HUES48 (cell line): Measurements from ENCODE around the gene GRIK1.

ENCODE experiments used
- H3K27ac ChIP-seq: one replicate; pipeline ENCODE4 v1.7.0; 2013; ENCODE audit warnings: low read depth, low read length, inconsistent platforms
- H3K27me3 ChIP-seq: 2 replicates; pipeline ENCODE4 v1.6.1; 2013; ENCODE audit warnings: mild to moderate bottlenecking, low read length; ENCODE audit not compliant: control insufficient read depth, insufficient read depth
- H3K36me3 ChIP-seq: 2 replicates; pipeline ENCODE4 v1.6.1; 2013; ENCODE audit warnings: low read length; ENCODE audit not compliant: control insufficient read depth, insufficient read depth
- H3K4me1 ChIP-seq: 2 replicates; pipeline ENCODE4 v1.6.1; 2013; ENCODE audit warnings: mild to moderate bottlenecking, low read length; ENCODE audit not compliant: control insufficient read depth, insufficient read depth
- H3K4me3 ChIP-seq: 2 replicates; pipeline ENCODE4 v1.5.1; 2013; ENCODE audit warnings: mild to moderate bottlenecking, low read depth, low read length
- H3K9ac ChIP-seq: 2 replicates; pipeline ENCODE4 v1.6.1; 2013; ENCODE audit warnings: mild to moderate bottlenecking, low read depth, low read length, moderate library complexity
- H3K9me3 ChIP-seq: 2 replicates; pipeline ENCODE4 v1.6.1; 2013; ENCODE audit warnings: low read length; ENCODE audit not compliant: control insufficient read depth, insufficient read depth

The GRIK1 gene

DNA sequence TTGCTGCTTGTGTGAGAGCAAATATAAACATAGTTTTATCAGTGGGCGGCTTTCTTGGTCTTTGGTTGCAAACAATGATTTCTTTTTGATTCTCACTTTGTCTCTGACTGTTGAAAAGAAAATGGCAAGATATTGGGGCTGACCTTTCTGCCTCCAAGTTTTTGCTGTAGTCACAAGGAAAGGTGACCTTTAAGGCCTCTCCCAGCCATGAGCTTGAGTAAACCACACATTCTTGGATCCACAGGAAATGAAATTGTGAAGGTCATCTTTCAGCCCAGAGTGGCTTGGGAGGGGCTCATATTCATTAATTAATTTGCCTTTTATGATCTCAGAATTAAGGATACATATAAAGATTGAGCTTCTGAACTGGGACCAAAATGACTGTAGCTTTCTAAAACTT lies 399.5 kb downstream of the GRIK1 start:
- Histone ChIP-seq H3K27me3 (no peaks in the 10 kb centered on the region), H3K27ac (no peak overlapping the region), H3K9me3 (no peaks in the 10 kb centered on the region), H3K4me3 (no peak overlapping the region), H3K36me3 (no peaks in the 10 kb centered on the region), H3K9ac (no peak overlapping the region), H3K4me1 (no peaks in the 10 kb centered on the region)

DNA sequence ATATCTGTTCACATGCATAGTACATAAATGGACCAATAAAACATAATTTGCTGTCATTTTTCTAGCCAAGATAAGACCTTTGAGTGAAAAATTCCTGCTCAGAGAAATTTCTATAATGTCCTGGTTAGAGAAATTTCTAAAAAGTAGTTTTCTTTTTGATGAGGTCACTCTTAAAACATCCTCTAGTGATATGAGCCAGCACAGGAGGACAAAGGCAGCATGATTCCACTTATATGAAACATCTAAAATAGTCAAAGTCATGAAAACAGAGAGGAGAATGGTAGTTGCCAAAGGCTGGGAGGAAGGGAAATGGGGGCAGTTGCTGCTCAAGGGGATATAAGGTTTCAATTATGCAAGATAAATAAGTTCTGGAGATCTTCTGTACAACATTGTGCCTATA lies 401.7 kb downstream of the GRIK1 start:
- Histone ChIP-seq H3K4me1 (no peaks in the 10 kb centered on the region), H3K36me3 (no peaks in the 10 kb centered on the region), H3K27ac (no peak overlapping the region), H3K27me3 (no peaks in the 10 kb centered on the region), H3K9me3 (no peaks in the 10 kb centered on the region), H3K4me3 (no peak overlapping the region), H3K9ac (no peak overlapping the region)

DNA sequence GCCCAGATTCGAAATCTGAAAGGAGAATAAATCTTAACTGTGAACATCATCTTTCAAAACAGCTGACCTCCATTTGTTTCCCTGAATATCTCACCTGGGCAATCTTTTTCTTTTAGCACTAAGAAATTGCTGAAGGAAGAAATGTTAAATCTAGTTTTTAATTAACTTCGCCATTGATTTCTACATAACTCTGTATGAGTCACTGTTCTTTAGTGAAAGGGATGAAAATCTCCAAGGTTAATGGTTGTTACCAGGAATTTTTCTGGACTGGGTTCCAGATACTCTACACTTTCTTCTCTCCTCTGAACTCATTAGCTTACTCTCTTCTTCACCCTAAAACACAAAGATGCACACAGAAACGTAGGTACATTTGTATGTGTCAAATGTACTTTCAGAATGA lies 405.3 kb downstream of the GRIK1 start:
- Histone ChIP-seq H3K27ac (no peak overlapping the region), H3K36me3 (no peaks in the 10 kb centered on the region), H3K4me3 (no peak overlapping the region), H3K4me1 (no peaks in the 10 kb centered on the region), H3K27me3 (no peaks in the 10 kb centered on the region), H3K9me3 (no peaks in the 10 kb centered on the region), H3K9ac (no peak overlapping the region)

DNA sequence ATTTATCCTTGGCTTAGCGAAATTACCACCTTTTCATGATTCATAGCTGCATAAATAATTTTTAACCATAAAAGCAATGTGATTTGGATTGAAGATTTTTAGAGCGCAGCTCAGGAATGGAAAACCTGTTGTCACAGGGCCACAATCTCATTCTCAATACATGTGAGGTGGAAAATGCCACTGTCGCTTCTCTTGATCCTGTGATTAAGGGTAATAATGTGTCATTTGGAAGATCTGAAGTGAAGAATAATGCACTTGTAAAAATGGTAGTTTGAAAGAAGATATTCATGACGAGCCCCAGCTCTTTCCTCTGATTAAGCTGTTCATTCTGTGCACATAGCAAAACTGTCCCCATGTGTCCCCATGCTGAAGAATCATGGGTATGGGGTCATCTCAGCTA lies 410.7 kb downstream of the GRIK1 start:
- no peaks in the 10 kb centered on the region for H3K36me3 ChIP-seq
- no peaks in the 10 kb centered on the region for H3K4me1 ChIP-seq
- no peak overlapping the region for H3K27ac ChIP-seq
- no peaks in the 10 kb centered on the region for H3K27me3 ChIP-seq
- peaks cover 16% of the 10 kb centered on the region for H3K9me3 ChIP-seq
- H3K4me3 ChIP-seq = no peak overlapping the region
- no peak overlapping the region for H3K9ac ChIP-seq

DNA sequence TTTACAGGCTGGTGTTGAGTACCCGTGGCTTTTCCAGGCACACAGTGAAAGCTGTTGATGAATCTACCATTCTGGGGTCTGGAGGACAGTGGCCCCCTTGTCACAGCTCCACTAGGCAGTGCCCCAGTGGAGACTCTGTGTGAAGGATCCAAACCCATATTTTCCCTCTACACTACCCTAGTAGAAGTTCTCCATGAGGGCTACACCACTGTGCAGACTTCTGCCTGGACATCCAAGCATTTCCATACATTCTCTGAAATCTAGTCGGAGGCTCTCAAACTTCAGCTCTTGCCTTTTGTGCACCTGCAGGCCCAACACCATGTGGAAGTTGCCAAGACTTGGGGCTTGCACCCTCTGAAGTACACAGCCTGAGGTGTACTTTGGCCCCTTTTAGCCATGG lies 413.3 kb downstream of the GRIK1 start:
- no peak overlapping the region for H3K27ac ChIP-seq
- H3K36me3 ChIP-seq = no peaks in the 10 kb centered on the region
- H3K4me1 ChIP-seq = no peaks in the 10 kb centered on the region
- H3K4me3 ChIP-seq = no peak overlapping the region
- no peak overlapping the region for H3K9ac ChIP-seq
- H3K27me3 ChIP-seq = no peaks in the 10 kb centered on the region
- H3K9me3 ChIP-seq = peaks cover 16% of the 10 kb centered on the region

DNA sequence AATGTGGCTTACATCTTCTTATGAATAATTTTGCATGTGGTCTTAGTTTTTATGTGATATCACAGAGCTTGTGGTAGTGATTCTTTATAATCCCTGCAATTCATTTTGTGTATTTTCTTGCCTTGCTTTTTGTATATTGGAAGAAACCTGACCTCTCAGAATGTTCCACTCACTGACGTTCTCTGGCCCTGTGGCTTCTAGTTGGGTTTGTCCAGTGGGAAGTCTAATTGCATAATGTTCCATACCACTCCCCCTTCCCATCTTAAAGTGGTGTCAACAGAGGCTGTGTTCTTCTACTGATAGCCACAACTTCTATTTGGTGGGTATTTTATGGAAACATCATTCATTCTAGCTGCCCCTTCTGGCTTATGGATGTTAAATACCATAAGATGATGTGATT lies 415.7 kb downstream of the GRIK1 start:
- H3K27me3 ChIP-seq = no peaks in the 10 kb centered on the region
- H3K36me3 ChIP-seq = no peaks in the 10 kb centered on the region
- no peak overlapping the region for H3K9ac ChIP-seq
- peaks cover 16% of the 10 kb centered on the region for H3K9me3 ChIP-seq
- no peak overlapping the region for H3K4me3 ChIP-seq
- H3K4me1 ChIP-seq = no peaks in the 10 kb centered on the region
- no peak overlapping the region for H3K27ac ChIP-seq

DNA sequence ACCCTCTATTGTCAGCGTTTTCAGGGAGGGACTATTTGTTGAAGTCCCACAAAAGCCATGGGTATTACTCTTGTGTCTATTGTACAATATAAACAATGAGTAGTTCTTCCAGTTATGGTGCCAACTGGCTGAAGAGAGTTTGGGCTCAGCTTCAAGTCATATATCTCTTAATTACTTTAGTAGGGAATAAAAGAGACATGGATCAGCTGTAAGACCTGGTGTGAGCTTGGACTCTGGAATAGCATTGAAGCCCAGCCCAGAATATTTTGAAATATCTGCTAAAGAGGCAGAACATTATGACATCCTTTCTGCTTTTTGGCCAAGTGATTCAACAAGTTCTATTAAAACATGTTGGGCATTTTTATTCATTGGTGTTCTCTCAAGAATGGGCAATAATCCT lies 416.1 kb downstream of the GRIK1 start:
- H3K4me1 ChIP-seq = no peaks in the 10 kb centered on the region
- no peaks in the 10 kb centered on the region for H3K36me3 ChIP-seq
- H3K4me3 ChIP-seq = no peak overlapping the region
- H3K9ac ChIP-seq = no peak overlapping the region
- H3K27ac ChIP-seq = no peak overlapping the region
- no peaks in the 10 kb centered on the region for H3K27me3 ChIP-seq
- H3K9me3 ChIP-seq = peaks cover 16% of the 10 kb centered on the region

DNA sequence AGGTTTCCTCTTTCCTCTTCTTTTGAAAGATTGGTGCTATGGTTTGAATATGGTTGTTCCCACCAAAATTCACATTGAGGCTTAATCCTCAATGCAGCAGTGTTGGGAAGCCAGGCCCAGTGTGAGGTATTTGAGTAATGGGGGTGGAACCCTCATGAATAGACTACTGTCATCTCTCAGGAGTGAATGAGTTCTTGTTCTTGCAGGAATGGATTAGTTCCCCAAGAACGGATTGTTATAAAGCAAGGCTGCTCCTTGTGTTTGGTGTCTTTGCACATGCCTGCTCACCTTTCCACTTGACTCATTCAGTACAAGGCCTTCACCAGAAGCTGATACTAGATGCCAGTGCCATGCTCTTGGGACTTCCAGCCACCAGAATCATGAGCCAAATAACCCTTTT lies 417.9 kb downstream of the GRIK1 start:
- Histone ChIP-seq H3K36me3 (no peaks in the 10 kb centered on the region), H3K27ac (no peak overlapping the region), H3K4me1 (no peaks in the 10 kb centered on the region)

DNA sequence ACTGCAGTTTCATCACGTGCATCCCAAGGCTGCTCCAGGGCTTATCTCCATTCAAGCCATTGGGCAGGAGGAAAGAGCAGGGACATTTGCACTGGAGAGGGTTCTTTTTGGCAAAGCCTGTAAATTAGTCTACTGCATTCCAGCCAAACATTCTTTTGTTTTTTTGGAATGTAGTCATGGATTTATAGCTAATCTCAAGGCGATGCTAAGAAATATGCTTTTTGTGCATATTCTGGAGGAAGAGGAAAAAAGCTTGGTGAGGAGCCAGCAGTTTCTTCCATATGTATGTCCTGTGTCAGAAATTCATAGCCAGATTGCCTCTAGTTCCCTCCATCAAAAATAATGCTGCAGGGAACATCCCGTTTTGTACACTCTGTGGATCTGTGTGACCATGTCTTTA lies 419.6 kb downstream of the GRIK1 start:
- Histone ChIP-seq H3K9ac (no peak overlapping the region), H3K9me3 (peaks cover 6% of the 10 kb centered on the region; the same call in 1 of the 2 replicates), H3K4me1 (no peaks in the 10 kb centered on the region), H3K27ac (no peak overlapping the region), H3K27me3 (no peaks in the 10 kb centered on the region), H3K4me3 (no peak overlapping the region), H3K36me3 (no peaks in the 10 kb centered on the region)

More for the DNA sequence above, 417.9 kb downstream of the GRIK1 start:
- no peak overlapping the region for H3K4me3 ChIP-seq
- H3K27me3 ChIP-seq = no peaks in the 10 kb centered on the region
- no peak overlapping the region for H3K9ac ChIP-seq
- H3K9me3 ChIP-seq = peaks cover 16% of the 10 kb centered on the region; the same call in 1 of the 2 replicates

DNA sequence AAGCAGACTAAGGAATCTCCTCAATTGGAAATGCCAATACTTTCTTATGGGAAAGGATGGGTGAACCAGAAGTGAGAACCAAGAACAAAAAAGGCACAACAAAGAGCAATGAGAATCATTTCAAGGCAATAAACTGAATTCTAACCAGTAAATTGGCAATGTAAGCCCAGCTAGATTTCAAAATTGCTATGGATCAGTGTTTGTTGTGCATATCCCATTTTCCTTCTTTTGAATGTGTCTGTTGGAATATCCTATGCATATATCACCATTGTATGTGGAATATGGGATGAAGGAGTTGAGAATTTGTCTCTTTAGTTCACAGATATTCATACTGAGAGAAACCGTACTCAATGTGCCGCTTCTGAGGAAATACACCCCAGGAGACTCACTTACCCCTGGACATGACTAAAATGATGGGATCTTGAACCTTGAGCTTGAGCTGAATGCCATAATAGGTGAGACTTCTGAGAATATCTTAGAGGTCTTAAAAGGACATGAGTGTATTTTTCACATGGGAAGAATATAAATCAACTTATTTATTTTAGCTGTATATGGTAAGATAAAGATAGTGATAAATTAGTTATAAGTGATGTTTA lies 425.0 kb downstream of the GRIK1 start:
- H3K27me3 ChIP-seq = no peaks in the 10 kb centered on the region
- H3K9me3 ChIP-seq = no peaks in the 10 kb centered on the region
- H3K4me3 ChIP-seq = no peak overlapping the region
- H3K4me1 ChIP-seq = no peaks in the 10 kb centered on the region
- H3K36me3 ChIP-seq = no peaks in the 10 kb centered on the region
- no peak overlapping the region for H3K9ac ChIP-seq
- no peak overlapping the region for H3K27ac ChIP-seq

DNA sequence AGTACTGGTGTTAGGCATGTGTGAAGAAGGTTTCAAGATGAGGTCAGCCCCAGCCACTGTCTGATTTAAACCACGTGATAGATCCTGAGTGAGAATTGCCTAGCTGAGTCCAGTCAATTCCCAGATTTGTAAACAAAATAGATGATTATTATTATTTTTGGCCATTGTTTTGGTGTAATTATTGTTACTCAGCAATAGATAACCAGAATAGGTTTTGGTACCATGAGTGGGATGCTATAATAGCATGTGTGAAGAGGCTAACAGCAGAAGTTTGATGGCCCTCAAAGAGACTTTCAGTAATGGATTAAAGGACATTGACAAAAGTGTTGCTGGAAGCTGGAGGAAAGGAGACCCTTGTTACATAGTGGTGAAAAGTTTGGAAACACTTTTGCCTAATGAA lies 426.3 kb downstream of the GRIK1 start:
- Histone ChIP-seq H3K4me3 (no peak overlapping the region), H3K27ac (no peak overlapping the region), H3K9ac (no peak overlapping the region), H3K9me3 (no peaks in the 10 kb centered on the region), H3K36me3 (no peaks in the 10 kb centered on the region), H3K4me1 (no peaks in the 10 kb centered on the region), H3K27me3 (no peaks in the 10 kb centered on the region)

DNA sequence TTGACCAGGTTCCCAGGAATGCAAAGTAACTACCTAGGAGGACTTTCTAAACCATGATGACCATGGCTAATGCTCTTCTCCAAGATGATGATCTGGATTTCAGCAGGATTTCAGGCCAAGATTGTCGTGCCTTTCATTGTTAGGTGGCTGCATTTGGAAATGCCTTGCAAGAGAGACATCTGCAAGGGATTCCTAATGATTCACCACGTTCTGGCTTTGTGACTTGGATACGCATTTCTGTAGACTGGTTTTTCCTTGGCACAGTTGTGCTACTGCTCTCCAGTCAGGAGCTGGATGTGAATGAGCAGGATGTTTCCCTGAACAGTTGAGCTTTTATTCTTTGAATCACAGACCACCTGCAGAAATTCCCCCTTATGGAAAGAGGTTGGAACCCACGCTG lies 428.7 kb downstream of the GRIK1 start:
- H3K36me3 ChIP-seq = no peaks in the 10 kb centered on the region
- no peak overlapping the region for H3K27ac ChIP-seq
- no peaks in the 10 kb centered on the region for H3K9me3 ChIP-seq
- H3K4me3 ChIP-seq = no peak overlapping the region
- no peaks in the 10 kb centered on the region for H3K27me3 ChIP-seq
- no peak overlapping the region for H3K9ac ChIP-seq
- H3K4me1 ChIP-seq = no peaks in the 10 kb centered on the region
